T follicular helper cell (primary cell): ENCODE data around the gene PTGR3.

Experiments
- DNase-seq: peaks from one replicate; pipeline ENCODE4 v3.0.0-alpha.2; 2020; ENCODE audit warnings: low read depth

Gene PTGR3

GRCh38 chr18:75214766-75215510, 6.0 kb upstream of the PTGR3 start:
- no peak for DNase-seq

GRCh38 chr18:75214332-75214690, 5.4 kb upstream of the PTGR3 start:
- DNase-seq: no peak

- no peak for DNase-seq
These were observed 4.8 kb upstream of the PTGR3 start for GRCh38 chr18:75213611-75214331.

- no peak for DNase-seq
These were observed 3.8 kb upstream of the PTGR3 start for GRCh38 chr18:75212751-75213090.

- DNase-seq: no peak
These were observed 3.2 kb upstream of the PTGR3 start for GRCh38 chr18:75211953-75212750.

- no peak for DNase-seq
These were observed 2.6 kb upstream of the PTGR3 start for GRCh38 chr18:75211626-75211952.

- DNase-seq: no peak
These were observed 2.2 kb upstream of the PTGR3 start for GRCh38 chr18:75211002-75211621.

GRCh38 chr18:75210274-75211001, 1.5 kb upstream of the PTGR3 start, which contains the start of gene TSHZ1:
Gene TSHZ1 (plus strand): TSS chr18:75210797. CDS start chr18:75211877, 1,080 bp downstream.
- DNase-seq: peak; percentile 63

GRCh38 chr18:75209951-75210258, 966 bp upstream of the PTGR3 start:
- no peak for DNase-seq

GRCh38 chr18:75208836-75209128, 157 bp downstream of the PTGR3 start:
- DNase-seq: no peak

GRCh38 chr18:75208155-75208835, 644 bp downstream of the PTGR3 start:
- DNase-seq: peak; percentile 22

- no peak for DNase-seq
These were observed 1.4 kb downstream of the PTGR3 start for GRCh38 chr18:75207310-75208154.

- no peak for DNase-seq
These were observed 2.3 kb downstream of the PTGR3 start for GRCh38 chr18:75206452-75207309.

GRCh38 chr18:75205514-75206132, 3.3 kb downstream of the PTGR3 start:
- no peak for DNase-seq

GRCh38 chr18:75204732-75205513, 4.0 kb downstream of the PTGR3 start:
- DNase-seq: no peak

GRCh38 chr18:75204269-75204731, 4.6 kb downstream of the PTGR3 start:
- DNase-seq: no peak

GRCh38 chr18:75203416-75204268, 5.3 kb downstream of the PTGR3 start:
- DNase-seq: no peak
